ENCODE measurements around the gene PHOX2B. TPM values are rescaled to one million over a fixed set of nuclear protein-coding genes. Genes with fewer than 3 reads are reported as not detected.

Gene PHOX2B
- total and polyA plus RNA-seq, 2 of the 4 experiments (the other 2 are of a cell fraction): not detected

DNA sequence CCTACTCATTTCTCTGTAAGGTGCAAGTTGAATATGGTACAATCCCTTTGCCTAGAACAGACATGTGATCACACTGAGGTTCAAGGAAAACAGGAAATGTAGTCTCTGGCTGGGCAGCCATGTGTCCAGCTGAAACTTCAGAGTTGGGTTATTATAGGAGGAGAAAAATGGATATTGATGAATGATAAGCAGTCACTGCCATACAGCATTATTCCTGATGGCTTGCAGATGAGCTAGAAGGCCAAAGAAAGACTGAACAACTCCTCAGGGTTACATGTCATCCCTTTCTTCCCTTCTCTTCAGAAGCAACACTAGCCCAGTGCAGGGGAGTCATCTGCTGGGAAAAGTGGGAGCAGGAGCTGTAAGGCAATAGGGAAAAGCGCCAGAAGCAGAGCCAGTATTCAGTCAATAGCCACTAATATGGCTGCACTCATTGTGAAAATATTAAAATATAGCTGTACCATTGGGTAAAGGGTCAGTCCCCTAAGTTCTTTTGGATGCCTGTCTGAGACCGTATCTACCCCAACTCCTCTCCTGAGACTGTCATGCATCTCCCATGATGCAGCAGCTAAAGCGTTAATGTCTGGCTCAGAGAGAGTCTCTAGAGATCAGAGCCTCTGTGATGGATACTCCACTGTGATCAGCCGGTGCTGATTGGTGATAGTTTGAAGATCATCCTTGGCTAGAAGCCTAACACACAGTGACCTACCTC lies 20.5 kb downstream of the PHOX2B start:
- Histone ChIP-seq H4K8ac (ENCODE audit: low read depth in 2 of 2, low read length in 2 of 2) (peak overlapping the region; percentile 27 to 34; a peak in 3 of 4 replicates), H4K20me1 (ENCODE audit: insufficient read depth, low read length) (no peaks in the 10 kb centered on the region), H2BK15ac (ENCODE audit: low read depth, low read length) (peak overlapping the region; percentile 29), H3K27me3 (ENCODE audit: control insufficient read depth, insufficient read depth, low read length) (no peaks in the 10 kb centered on the region; the same call in 1 of the 2 replicates), H2BK20ac (ENCODE audit: low read depth, low read length) (peak overlapping the region; percentile 64), H3K9me1 (ENCODE audit: insufficient read depth, low read length) (no peaks in the 10 kb centered on the region; the same call in 1 of the 2 replicates), H3K4ac (ENCODE audit: low read depth, low read length) (peak overlapping the region; percentile 48), H3K18ac (ENCODE audit: low read depth, low read length) (peak overlapping the region; percentile 79; the same call in 1 of the 2 replicates), H2AFZ (replicated peaks; ENCODE audit: low read length, poor library complexity) (no peak overlapping the region), H4K5ac (ENCODE audit: low read depth, low read length) (peak overlapping the region; percentile 27; the same call in 1 of the 2 replicates), H2BK5ac (ENCODE audit: low read depth, low read length, poor library complexity, severe bottlenecking) (peak overlapping the region; percentile 33), H3K27ac (ENCODE audit: insufficient read depth, low read length) (no peak overlapping the region), H3K56ac (ENCODE audit: extremely low read depth, insufficient read depth, low read length) (no peak overlapping the region), H3K14ac (replicated peaks; ENCODE audit: low read depth, low read length) (peak overlapping the region; percentile 47), H3K9me3 (ENCODE audit: control insufficient read depth, insufficient read depth, low read length) (peaks cover 2% of the 10 kb centered on the region; the same call in 1 of the 2 replicates), H3K9ac (ENCODE audit: low read depth, low read length) (no peak overlapping the region), H3K4me3 (ENCODE audit: insufficient read depth, low read depth, low read length) (no peak overlapping the region), H4K91ac (ENCODE audit: insufficient read depth, low read depth, low read length) (peak overlapping the region; percentile 40; the same call in 1 of the 2 replicates), H3K36me3 (ENCODE audit: control insufficient read depth, insufficient read depth, low read length) (no peaks in the 10 kb centered on the region), H2AK9ac (replicated peaks; ENCODE audit: low read depth, low read length, poor library complexity) (no peak overlapping the region), H3K4me1 (ENCODE audit: control insufficient read depth, insufficient read depth, low read length) (peaks cover 5% of the 10 kb centered on the region), H3K79me1 (ENCODE audit: low read depth in 1 of 2, low read length in 2 of 2) (no peaks in the 10 kb centered on the region), H3K23ac (ENCODE audit: low read depth, low read length) (no peak overlapping the region), H2BK120ac (ENCODE audit: low read depth, low read length) (peak overlapping the region; percentile 81), H3K4me2 (ENCODE audit: low read depth, low read length) (peak overlapping the region; percentile 8; the same call in 1 of the 2 replicates), H2AK5ac (ENCODE audit: low read depth, low read length) (peak overlapping the region; percentile 65)
- intact Hi-C loops (cut with micrococcal nuclease) (no loop called here), in situ Hi-C loops (cut with MboI; ENCODE audit: low sequenced_read_pairs) (no loop called here), dilution Hi-C loops (cut with HindIII; ENCODE audit: low sequenced_read_pairs, unreplicated experiment) (no loop called here)
- BruUV-seq (replicated peaks): no TSS peak
- ATAC-seq (ENCODE audit: low read depth) (peak; percentile 55), DNase-seq (no peak)
- TF ChIP-seq MXI1 (IDR thresholded peaks at IDR 0.05; ENCODE audit: borderline replicate concordance, low read depth, low read length) (no peak), NFE2L2 (IDR thresholded peaks at IDR 0.05; ENCODE audit: low read depth, low read length) (no peak), RCOR1 (IDR thresholded peaks at IDR 0.05; ENCODE audit: insufficient replicate concordance, low read length) (no peak), SMC3 (IDR thresholded peaks at IDR 0.05; ENCODE audit: low read depth, low read length) (no peak), RAD21 (IDR thresholded peaks at IDR 0.05; ENCODE audit: low read length) (no peak), CEBPB (IDR thresholded peaks at IDR 0.05; ENCODE audit: low read depth, low read length) (no peak), MAZ (IDR thresholded peaks at IDR 0.05; ENCODE audit: borderline replicate concordance, low read depth, low read length) (no peak), BHLHE40 (IDR thresholded peaks at IDR 0.05; ENCODE audit: low read depth, low read length) (no peak), RFX5 (IDR thresholded peaks at IDR 0.05; ENCODE audit: low read depth, low read length) (no peak), CHD1 (IDR thresholded peaks at IDR 0.05; ENCODE audit: low read depth, low read length) (no peak)
- TF ChIP-seq, protein P1, sequence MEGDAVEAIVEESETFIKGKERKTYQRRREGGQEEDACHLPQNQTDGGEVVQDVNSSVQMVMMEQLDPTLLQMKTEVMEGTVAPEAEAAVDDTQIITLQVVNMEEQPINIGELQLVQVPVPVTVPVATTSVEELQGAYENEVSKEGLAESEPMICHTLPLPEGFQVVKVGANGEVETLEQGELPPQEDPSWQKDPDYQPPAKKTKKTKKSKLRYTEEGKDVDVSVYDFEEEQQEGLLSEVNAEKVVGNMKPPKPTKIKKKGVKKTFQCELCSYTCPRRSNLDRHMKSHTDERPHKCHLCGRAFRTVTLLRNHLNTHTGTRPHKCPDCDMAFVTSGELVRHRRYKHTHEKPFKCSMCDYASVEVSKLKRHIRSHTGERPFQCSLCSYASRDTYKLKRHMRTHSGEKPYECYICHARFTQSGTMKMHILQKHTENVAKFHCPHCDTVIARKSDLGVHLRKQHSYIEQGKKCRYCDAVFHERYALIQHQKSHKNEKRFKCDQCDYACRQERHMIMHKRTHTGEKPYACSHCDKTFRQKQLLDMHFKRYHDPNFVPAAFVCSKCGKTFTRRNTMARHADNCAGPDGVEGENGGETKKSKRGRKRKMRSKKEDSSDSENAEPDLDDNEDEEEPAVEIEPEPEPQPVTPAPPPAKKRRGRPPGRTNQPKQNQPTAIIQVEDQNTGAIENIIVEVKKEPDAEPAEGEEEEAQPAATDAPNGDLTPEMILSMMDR (conservative IDR thresholded peaks at IDR 0.05; ENCODE audit: low read depth, low read length): no peak
- TF ChIP-seq, protein P2, sequence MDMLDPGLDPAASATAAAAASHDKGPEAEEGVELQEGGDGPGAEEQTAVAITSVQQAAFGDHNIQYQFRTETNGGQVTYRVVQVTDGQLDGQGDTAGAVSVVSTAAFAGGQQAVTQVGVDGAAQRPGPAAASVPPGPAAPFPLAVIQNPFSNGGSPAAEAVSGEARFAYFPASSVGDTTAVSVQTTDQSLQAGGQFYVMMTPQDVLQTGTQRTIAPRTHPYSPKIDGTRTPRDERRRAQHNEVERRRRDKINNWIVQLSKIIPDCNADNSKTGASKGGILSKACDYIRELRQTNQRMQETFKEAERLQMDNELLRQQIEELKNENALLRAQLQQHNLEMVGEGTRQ (IDR thresholded peaks at IDR 0.05; ENCODE audit: low read depth, low read length): no peak
- ChIA-PET POLR2A (ENCODE audit: unreplicated experiment) (no interaction called here), CTCF (no interaction called here)
- WGBS, 2 experiments (ENCODE audit: extremely low coverage in 2 of 2, insufficient read length in 1 of 2): no CpG with 5 or more reads among the region's 4 CpGs

Measured in IMR-90 (cell line).